HepG2 (cell line): Measurements from ENCODE around the gene LHX3.

Experiments used
- CEBPB ChIP-seq: IDR thresholded peaks from 2 replicates; pipeline ENCODE4 v1.6.1; 2011; ENCODE audit warnings: low read depth, low read length, improper control_type of control experiment, borderline replicate concordance
- HDAC2 ChIP-seq: sonication (generic); formaldehyde crosslinking; IDR thresholded peaks from 2 replicates; pipeline ENCODE4 v1.4.0; 2020; ENCODE audit warnings: missing genetic modification reagents
- IRF2 ChIP-seq: IDR thresholded peaks from 2 replicates; pipeline ENCODE4 v1.6.1; 2018; ENCODE audit warnings: missing genetic modification reagents, missing compliant biosample characterization
- ISX ChIP-seq: sonication (generic); formaldehyde crosslinking; conservative IDR thresholded peaks from 2 replicates; pipeline ENCODE4 v1.5.0; 2020; ENCODE audit warnings: missing genetic modification reagents
- TCF7L2 ChIP-seq: IDR thresholded peaks from 2 replicates; pipeline ENCODE4 v1.6.1; 2011; ENCODE audit warnings: mild to moderate bottlenecking, low read depth, low read length, moderate library complexity
- TP53 ChIP-seq: sonication (generic); formaldehyde crosslinking; conservative IDR thresholded peaks from 2 replicates; pipeline ENCODE4 v1.4.0; 2020; ENCODE audit warnings: missing genetic modification reagents
- TF ChIP-seq, protein P1 (sequence below): sonication (generic); formaldehyde crosslinking; IDR thresholded peaks from 2 replicates; pipeline ENCODE4 v1.4.0; 2020; ENCODE audit warnings: missing genetic modification reagents, borderline replicate concordance
- TF ChIP-seq, protein P2 (sequence below), 2 experiments: IDR thresholded peaks; 2 replicates each; pipeline ENCODE4 v1.6.1; 2011 to 2012; ENCODE audit warnings: low read length in 2 of 2, borderline replicate concordance in 1 of 2, low read depth in 1 of 2, mild to moderate bottlenecking in 1 of 2, moderate library complexity in 1 of 2
- TF ChIP-seq, protein P3 (sequence below): sonication (generic); formaldehyde crosslinking; IDR thresholded peaks from 2 replicates; pipeline ENCODE4 v1.5.0; 2020; ENCODE audit warnings: mild to moderate bottlenecking, missing genetic modification reagents, moderate library complexity

DNA sequence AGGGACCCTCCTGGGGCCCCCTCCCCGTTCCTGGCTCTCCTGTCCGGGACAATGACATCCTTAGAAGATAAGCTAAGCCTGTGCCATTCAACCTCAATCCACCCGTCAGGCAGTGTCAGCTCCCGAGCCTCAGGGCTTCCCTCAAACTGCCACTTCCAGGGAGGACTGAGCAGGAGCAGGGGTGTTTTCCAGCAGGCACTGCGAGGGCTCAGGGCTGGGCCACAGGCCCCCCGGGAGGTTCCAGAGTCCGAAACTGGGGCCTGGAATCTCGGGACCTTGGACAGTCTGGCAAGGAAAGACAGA is 26.2 kb downstream of the LHX3 start:
- TF ChIP-seq, protein P1, sequence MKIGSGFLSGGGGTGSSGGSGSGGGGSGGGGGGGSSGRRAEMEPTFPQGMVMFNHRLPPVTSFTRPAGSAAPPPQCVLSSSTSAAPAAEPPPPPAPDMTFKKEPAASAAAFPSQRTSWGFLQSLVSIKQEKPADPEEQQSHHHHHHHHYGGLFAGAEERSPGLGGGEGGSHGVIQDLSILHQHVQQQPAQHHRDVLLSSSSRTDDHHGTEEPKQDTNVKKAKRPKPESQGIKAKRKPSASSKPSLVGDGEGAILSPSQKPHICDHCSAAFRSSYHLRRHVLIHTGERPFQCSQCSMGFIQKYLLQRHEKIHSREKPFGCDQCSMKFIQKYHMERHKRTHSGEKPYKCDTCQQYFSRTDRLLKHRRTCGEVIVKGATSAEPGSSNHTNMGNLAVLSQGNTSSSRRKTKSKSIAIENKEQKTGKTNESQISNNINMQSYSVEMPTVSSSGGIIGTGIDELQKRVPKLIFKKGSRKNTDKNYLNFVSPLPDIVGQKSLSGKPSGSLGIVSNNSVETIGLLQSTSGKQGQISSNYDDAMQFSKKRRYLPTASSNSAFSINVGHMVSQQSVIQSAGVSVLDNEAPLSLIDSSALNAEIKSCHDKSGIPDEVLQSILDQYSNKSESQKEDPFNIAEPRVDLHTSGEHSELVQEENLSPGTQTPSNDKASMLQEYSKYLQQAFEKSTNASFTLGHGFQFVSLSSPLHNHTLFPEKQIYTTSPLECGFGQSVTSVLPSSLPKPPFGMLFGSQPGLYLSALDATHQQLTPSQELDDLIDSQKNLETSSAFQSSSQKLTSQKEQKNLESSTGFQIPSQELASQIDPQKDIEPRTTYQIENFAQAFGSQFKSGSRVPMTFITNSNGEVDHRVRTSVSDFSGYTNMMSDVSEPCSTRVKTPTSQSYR = no peak
- TF ChIP-seq TP53 (CRISPR knock-in tag) (no peak), TCF7L2 (no peak), HDAC2 (CRISPR knock-in tag) (no peak), IRF2 (no peak), ISX (no peak), CEBPB (no peak)
- TF ChIP-seq, protein P2, sequence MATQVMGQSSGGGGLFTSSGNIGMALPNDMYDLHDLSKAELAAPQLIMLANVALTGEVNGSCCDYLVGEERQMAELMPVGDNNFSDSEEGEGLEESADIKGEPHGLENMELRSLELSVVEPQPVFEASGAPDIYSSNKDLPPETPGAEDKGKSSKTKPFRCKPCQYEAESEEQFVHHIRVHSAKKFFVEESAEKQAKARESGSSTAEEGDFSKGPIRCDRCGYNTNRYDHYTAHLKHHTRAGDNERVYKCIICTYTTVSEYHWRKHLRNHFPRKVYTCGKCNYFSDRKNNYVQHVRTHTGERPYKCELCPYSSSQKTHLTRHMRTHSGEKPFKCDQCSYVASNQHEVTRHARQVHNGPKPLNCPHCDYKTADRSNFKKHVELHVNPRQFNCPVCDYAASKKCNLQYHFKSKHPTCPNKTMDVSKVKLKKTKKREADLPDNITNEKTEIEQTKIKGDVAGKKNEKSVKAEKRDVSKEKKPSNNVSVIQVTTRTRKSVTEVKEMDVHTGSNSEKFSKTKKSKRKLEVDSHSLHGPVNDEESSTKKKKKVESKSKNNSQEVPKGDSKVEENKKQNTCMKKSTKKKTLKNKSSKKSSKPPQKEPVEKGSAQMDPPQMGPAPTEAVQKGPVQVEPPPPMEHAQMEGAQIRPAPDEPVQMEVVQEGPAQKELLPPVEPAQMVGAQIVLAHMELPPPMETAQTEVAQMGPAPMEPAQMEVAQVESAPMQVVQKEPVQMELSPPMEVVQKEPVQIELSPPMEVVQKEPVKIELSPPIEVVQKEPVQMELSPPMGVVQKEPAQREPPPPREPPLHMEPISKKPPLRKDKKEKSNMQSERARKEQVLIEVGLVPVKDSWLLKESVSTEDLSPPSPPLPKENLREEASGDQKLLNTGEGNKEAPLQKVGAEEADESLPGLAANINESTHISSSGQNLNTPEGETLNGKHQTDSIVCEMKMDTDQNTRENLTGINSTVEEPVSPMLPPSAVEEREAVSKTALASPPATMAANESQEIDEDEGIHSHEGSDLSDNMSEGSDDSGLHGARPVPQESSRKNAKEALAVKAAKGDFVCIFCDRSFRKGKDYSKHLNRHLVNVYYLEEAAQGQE (IDR thresholded peaks at IDR 0.05; ENCODE audit: borderline replicate concordance in 1 of 2, low read depth in 1 of 2, low read length in 2 of 2) = no peak
- TF ChIP-seq, protein P3, sequence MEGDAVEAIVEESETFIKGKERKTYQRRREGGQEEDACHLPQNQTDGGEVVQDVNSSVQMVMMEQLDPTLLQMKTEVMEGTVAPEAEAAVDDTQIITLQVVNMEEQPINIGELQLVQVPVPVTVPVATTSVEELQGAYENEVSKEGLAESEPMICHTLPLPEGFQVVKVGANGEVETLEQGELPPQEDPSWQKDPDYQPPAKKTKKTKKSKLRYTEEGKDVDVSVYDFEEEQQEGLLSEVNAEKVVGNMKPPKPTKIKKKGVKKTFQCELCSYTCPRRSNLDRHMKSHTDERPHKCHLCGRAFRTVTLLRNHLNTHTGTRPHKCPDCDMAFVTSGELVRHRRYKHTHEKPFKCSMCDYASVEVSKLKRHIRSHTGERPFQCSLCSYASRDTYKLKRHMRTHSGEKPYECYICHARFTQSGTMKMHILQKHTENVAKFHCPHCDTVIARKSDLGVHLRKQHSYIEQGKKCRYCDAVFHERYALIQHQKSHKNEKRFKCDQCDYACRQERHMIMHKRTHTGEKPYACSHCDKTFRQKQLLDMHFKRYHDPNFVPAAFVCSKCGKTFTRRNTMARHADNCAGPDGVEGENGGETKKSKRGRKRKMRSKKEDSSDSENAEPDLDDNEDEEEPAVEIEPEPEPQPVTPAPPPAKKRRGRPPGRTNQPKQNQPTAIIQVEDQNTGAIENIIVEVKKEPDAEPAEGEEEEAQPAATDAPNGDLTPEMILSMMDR (CRISPR knock-in tag) = no peak
